Measurements from ENCODE around the gene PLEKHA7. TPM values are rescaled to one million over a fixed set of nuclear protein-coding genes. Genes with fewer than 3 reads are reported as not detected.

The PLEKHA7 gene
- total and polyA plus RNA-seq, 2 of the 4 experiments (the other 2 are of a cell fraction), result 0.12 TPM; not detected in 1

DNA sequence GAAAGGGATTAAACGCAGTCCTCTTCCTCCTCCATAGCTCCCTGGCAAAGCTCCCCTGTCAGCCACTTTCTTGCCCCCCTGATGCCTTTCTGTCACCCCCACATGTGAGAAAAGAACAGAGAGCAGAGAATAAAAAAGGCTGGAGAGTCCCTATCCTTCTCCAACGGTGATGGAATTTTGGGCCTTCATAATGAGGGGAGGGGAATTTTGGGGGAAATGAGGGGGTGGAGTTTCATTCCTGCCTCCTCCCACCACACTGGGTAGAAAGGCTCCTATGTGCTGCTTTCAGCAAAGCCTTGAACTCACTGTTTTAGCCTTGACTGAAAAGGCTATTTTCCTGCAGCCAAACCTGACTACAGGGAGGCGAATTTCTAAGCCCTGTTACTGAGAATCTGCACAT, 216.4 kb downstream of the PLEKHA7 start:
- H3K36me3 ChIP-seq (ENCODE audit: control insufficient read depth, insufficient read depth, low read length), result no peaks in the 10 kb centered on the region
- H3K4me3 ChIP-seq (ENCODE audit: insufficient read depth, low read depth, low read length), result no peak overlapping the region
- H3K14ac ChIP-seq (replicated peaks; ENCODE audit: low read depth, low read length), result no peak overlapping the region
- intact Hi-C loops (cut with micrococcal nuclease), result no loop called here
- no peak overlapping the region for H2BK20ac ChIP-seq (ENCODE audit: low read depth, low read length)
- H3K27ac ChIP-seq (ENCODE audit: insufficient read depth, low read length), result no peak overlapping the region
- no peak overlapping the region for H4K5ac ChIP-seq (ENCODE audit: low read depth, low read length)
- no peak overlapping the region for H4K91ac ChIP-seq (ENCODE audit: insufficient read depth, low read depth, low read length)
- no peaks in the 10 kb centered on the region for H4K20me1 ChIP-seq (ENCODE audit: insufficient read depth, low read length)
- no peak overlapping the region for H3K9ac ChIP-seq (ENCODE audit: low read depth, low read length)
- no peak overlapping the region for H2BK5ac ChIP-seq (ENCODE audit: low read depth, low read length, poor library complexity, severe bottlenecking)
- peaks cover 7% of the 10 kb centered on the region for H3K27me3 ChIP-seq (ENCODE audit: control insufficient read depth, insufficient read depth, low read length)
- H2BK120ac ChIP-seq (ENCODE audit: low read depth, low read length), result no peak overlapping the region
- ATAC-seq (ENCODE audit: low read depth), result no peak
- no peaks in the 10 kb centered on the region for H3K79me1 ChIP-seq (ENCODE audit: low read depth in 1 of 2, low read length in 2 of 2)
- no peak overlapping the region for H3K4ac ChIP-seq (ENCODE audit: low read depth, low read length)
- in situ Hi-C loops (cut with MboI; ENCODE audit: low sequenced_read_pairs), result no loop called here
- dilution Hi-C loops (cut with HindIII; ENCODE audit: low sequenced_read_pairs, unreplicated experiment), result no loop called here
- H3K4me2 ChIP-seq (ENCODE audit: low read depth, low read length), result no peak overlapping the region
- ChIA-PET CTCF (interaction anchor here (1.0 kb wide), 1 partner anchor 22 kb away, joined by 3 read pairs; no protein-coding TSS in a partner anchor), POLR2A (ENCODE audit: unreplicated experiment) (no interaction called here)
- TF ChIP-seq, protein P1, sequence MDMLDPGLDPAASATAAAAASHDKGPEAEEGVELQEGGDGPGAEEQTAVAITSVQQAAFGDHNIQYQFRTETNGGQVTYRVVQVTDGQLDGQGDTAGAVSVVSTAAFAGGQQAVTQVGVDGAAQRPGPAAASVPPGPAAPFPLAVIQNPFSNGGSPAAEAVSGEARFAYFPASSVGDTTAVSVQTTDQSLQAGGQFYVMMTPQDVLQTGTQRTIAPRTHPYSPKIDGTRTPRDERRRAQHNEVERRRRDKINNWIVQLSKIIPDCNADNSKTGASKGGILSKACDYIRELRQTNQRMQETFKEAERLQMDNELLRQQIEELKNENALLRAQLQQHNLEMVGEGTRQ (IDR thresholded peaks at IDR 0.05; ENCODE audit: low read depth, low read length), result no peak
- TF ChIP-seq, protein P2, sequence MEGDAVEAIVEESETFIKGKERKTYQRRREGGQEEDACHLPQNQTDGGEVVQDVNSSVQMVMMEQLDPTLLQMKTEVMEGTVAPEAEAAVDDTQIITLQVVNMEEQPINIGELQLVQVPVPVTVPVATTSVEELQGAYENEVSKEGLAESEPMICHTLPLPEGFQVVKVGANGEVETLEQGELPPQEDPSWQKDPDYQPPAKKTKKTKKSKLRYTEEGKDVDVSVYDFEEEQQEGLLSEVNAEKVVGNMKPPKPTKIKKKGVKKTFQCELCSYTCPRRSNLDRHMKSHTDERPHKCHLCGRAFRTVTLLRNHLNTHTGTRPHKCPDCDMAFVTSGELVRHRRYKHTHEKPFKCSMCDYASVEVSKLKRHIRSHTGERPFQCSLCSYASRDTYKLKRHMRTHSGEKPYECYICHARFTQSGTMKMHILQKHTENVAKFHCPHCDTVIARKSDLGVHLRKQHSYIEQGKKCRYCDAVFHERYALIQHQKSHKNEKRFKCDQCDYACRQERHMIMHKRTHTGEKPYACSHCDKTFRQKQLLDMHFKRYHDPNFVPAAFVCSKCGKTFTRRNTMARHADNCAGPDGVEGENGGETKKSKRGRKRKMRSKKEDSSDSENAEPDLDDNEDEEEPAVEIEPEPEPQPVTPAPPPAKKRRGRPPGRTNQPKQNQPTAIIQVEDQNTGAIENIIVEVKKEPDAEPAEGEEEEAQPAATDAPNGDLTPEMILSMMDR (conservative IDR thresholded peaks at IDR 0.05; ENCODE audit: low read depth, low read length), result no peak
- TF ChIP-seq MAZ (IDR thresholded peaks at IDR 0.05; ENCODE audit: borderline replicate concordance, low read depth, low read length) (no peak), CEBPB (IDR thresholded peaks at IDR 0.05; ENCODE audit: low read depth, low read length) (no peak)
- no TSS peak for BruUV-seq (replicated peaks)
- H4K8ac ChIP-seq (ENCODE audit: low read depth in 2 of 2, low read length in 2 of 2), result no peak overlapping the region
- H2AK9ac ChIP-seq (replicated peaks; ENCODE audit: low read depth, low read length, poor library complexity), result no peak overlapping the region
- no peak for DNase-seq
- no peaks in the 10 kb centered on the region; the same call in 1 of the 2 replicates for H3K9me1 ChIP-seq (ENCODE audit: insufficient read depth, low read length)
- no peaks in the 10 kb centered on the region for H3K9me3 ChIP-seq (ENCODE audit: control insufficient read depth, insufficient read depth, low read length)
- H2AK5ac ChIP-seq (ENCODE audit: low read depth, low read length), result no peak overlapping the region
- H3K18ac ChIP-seq (ENCODE audit: low read depth, low read length), result no peak overlapping the region
- H3K23ac ChIP-seq (ENCODE audit: low read depth, low read length), result no peak overlapping the region
- WGBS, 2 experiments (ENCODE audit: extremely low coverage in 2 of 2, insufficient read length in 1 of 2), result no CpG with 5 or more reads among the region's 3 CpGs
- H2BK15ac ChIP-seq (ENCODE audit: low read depth, low read length), result no peak overlapping the region
- no peaks in the 10 kb centered on the region for H3K4me1 ChIP-seq (ENCODE audit: control insufficient read depth, insufficient read depth, low read length)
- H3K56ac ChIP-seq (ENCODE audit: extremely low read depth, insufficient read depth, low read length), result no peak overlapping the region
- H2AFZ ChIP-seq (replicated peaks; ENCODE audit: low read length, poor library complexity), result no peak overlapping the region
